ENCODE data around the gene TRIM71. TPM values are rescaled to one million over a fixed set of nuclear protein-coding genes. Genes with fewer than 3 reads are reported as not detected.

TRIM71 gene
- total RNA-seq, 1 experiment from 2014 or later, result 376 TPM

GRCh38 chr3:32946973-32947788 is 129.4 kb downstream of the TRIM71 start:
- no peak overlapping the region for H4K91ac ChIP-seq (ENCODE audit: insufficient read length, low read depth, low read length)
- H2BK12ac ChIP-seq (ENCODE audit: insufficient read length, low read depth, low read length), result no peak overlapping the region
- DNase-seq, result no peak
- H3K56ac ChIP-seq (ENCODE audit: insufficient read length, low read depth, low read length), result no peak overlapping the region
- no peak overlapping the region for H2BK5ac ChIP-seq (ENCODE audit: insufficient read length, low read length)
- no peaks in the 10 kb centered on the region for H3K23me2 ChIP-seq (ENCODE audit: insufficient read length, low read depth, low read length, poor library complexity, severe bottlenecking)
- H3K27ac ChIP-seq (ENCODE audit: insufficient read length, low read depth, low read length), result no peak overlapping the region
- no peak overlapping the region for H3K9ac ChIP-seq (ENCODE audit: extremely low read depth, insufficient read length, low read length)
- no peak overlapping the region for H3K18ac ChIP-seq (ENCODE audit: insufficient read length, low read depth, low read length)
- no peak overlapping the region for H2BK120ac ChIP-seq (ENCODE audit: low read depth, low read length, poor library complexity, severe bottlenecking)
- Mint-ChIP-seq H3K27me3 (ENCODE audit: low read depth) (peaks cover 5% of the 10 kb centered on the region; the same call in 1 of the 2 replicates), H3K4me1 (no peaks in the 10 kb centered on the region), H3K4me3 (no peak overlapping the region), H3K36me3 (ENCODE audit: insufficient read depth in 1 of 3, low read depth in 3 of 3) (no peaks in the 10 kb centered on the region), H3K27ac (peak overlapping the region in 1 of 3 experiments; percentile 74; a peak in 1 of 7 replicates), H3K9me3 (no peaks in the 10 kb centered on the region)
- H3K4me1 ChIP-seq (ENCODE audit: insufficient read depth, low read length), result no peaks in the 10 kb centered on the region
- H4K8ac ChIP-seq (replicated peaks; ENCODE audit: insufficient read length, low read depth, low read length), result no peak overlapping the region
- H2BK15ac ChIP-seq (ENCODE audit: low read depth, low read length), result no peak overlapping the region
- no peaks in the 10 kb centered on the region for H3K79me1 ChIP-seq (ENCODE audit: insufficient read depth, low read depth, low read length, poor library complexity, severe bottlenecking)
- no peaks in the 10 kb centered on the region for H3K9me3 ChIP-seq (ENCODE audit: control insufficient read depth, low read depth, low read length)
- H4K20me1 ChIP-seq (ENCODE audit: control insufficient read depth, insufficient read depth, insufficient read length), result no peaks in the 10 kb centered on the region
- H3K4ac ChIP-seq (ENCODE audit: low read depth, low read length), result no peak overlapping the region
- no peak overlapping the region for H3T11ph ChIP-seq (ENCODE audit: low read length)
- H2BK20ac ChIP-seq (ENCODE audit: low read depth, low read length, poor library complexity, severe bottlenecking), result no peak overlapping the region
- H3K27me3 ChIP-seq (ENCODE audit: insufficient read depth, low read length), result no peaks in the 10 kb centered on the region
- H3K79me2 ChIP-seq (ENCODE audit: insufficient read depth, low read length), result no peaks in the 10 kb centered on the region
- H3K4me2 ChIP-seq (ENCODE audit: insufficient read depth, insufficient read length, low read length), result no peak overlapping the region
- no peak overlapping the region for H4K5ac ChIP-seq (ENCODE audit: insufficient read length, low read depth, low read length)
- no CpG with 5 or more reads among the region's 5 CpGs for WGBS (ENCODE audit: extremely low coverage, insufficient read length, low lambda C conversion rate)
- no peak overlapping the region for H2AFZ ChIP-seq (ENCODE audit: low read length)
- H3K23ac ChIP-seq (ENCODE audit: insufficient read length, low read depth, low read length), result no peak overlapping the region
- H3K14ac ChIP-seq (ENCODE audit: insufficient read depth, low read length), result no peak overlapping the region
- TF ChIP-seq CTCF (conservative IDR thresholded peaks at IDR 0.05), result no peak
- H2AK5ac ChIP-seq (ENCODE audit: insufficient read length, low read length), result no peak overlapping the region

Other genes with a start within 250 kb of the TRIM71 start
- gene DYNC1LI1, start 247.1 kb upstream of the TRIM71 start, total RNA-seq (2021), result 56.2 and 57.0 TPM in 2 replicates
- gene CNOT10, start 132.8 kb upstream of the TRIM71 start, total RNA-seq (2021), result 55.4 and 67.1 TPM in 2 replicates
- gene CCR4, start 133.6 kb downstream of the TRIM71 start, total RNA-seq (2021), result 0.07 and 0.09 TPM in 2 replicates